K562 (cell line): Measurements from ENCODE around the gene SAT2. TPM values are rescaled to one million over a fixed set of nuclear protein-coding genes. Genes with fewer than 3 reads are reported as not detected.
A peak's percentile ranks its signal among the peaks of the same experiment; 100 is the strongest.

ENCODE experiments used
- ATAC-seq: fragments of 200-7000 bp; cut with Tn5 transposase; 3 replicates; pipeline ENCODE4 v1.9.1; 2020; ENCODE audit warnings: moderate library complexity
- BruUV-seq: library from RNA; stranded (reverse); fragments of 400-500 nt; replicated peaks from 2 replicates; lab custom pipeline; 2021; lab: Mats Ljungman, UMichigan
- CTCF ChIA-PET: fragments of 300-600 bp; formaldehyde crosslinking; extraction: SDS; loops from one replicate; lab custom pipeline; 2021; ENCODE audit warnings: low intra/inter-chr PET ratio; lab: Yijun Ruan, JAX
- POLR2A ChIA-PET: fragments of 300-600, 350-650 bp; sonication (Branson Sonifier 250); formaldehyde crosslinking; extraction: SDS; loops from one replicate; lab custom pipeline; 2021; ENCODE audit warnings: antibody characterized with exemption, inconsistent platforms; lab: Yijun Ruan, JAX
- DNase-seq, 4 experiments: peaks; one replicate each; pipeline versions ENCODE4 v3.0.0 to v3.0.0-alpha.2; 2011 to 2018; ENCODE audit warnings: low spot score in 3 of 4, mixed read lengths in 3 of 4; ENCODE audit errors: extremely low read depth in 1 of 4
- FAIRE-seq: peaks from 2 replicates; lab custom pipeline; 2011; peaks lifted over from hg19 to GRCh38; lab: Jason Lieb, UNC
- H2AFZ ChIP-seq: 2 replicates; pipeline ENCODE4 v1.6.0; 2011; ENCODE audit warnings: low read depth, low read length, control low read depth, inconsistent platforms
- H3K27ac ChIP-seq: fragments of 200-600 bp; 3 replicates; pipeline ENCODE4 v1.8.0; 2011; ENCODE audit warnings: low read depth, mild to moderate bottlenecking, control low read depth, inconsistent platforms, low read length, moderate library complexity, mixed read lengths; ENCODE audit errors: extremely low read depth
- H3K27me3 ChIP-seq, 2 experiments: fragments of 300-600 bp in 1 of 2; 2 replicates in 1 of 2; 3 replicates in 1 of 2; pipeline versions ENCODE4 v1.6.0 to v1.8.0; 2011; ENCODE audit warnings: inconsistent platforms in 2 of 2, low read length in 2 of 2, mild to moderate bottlenecking in 1 of 2, mixed read lengths in 1 of 2, moderate library complexity in 1 of 2; ENCODE audit not compliant: control insufficient read depth in 2 of 2, insufficient read depth in 2 of 2
- H3K36me3 ChIP-seq: fragments of 300-600 bp; 3 replicates; pipeline ENCODE4 v1.8.0; 2011; ENCODE audit warnings: mild to moderate bottlenecking, low read length, inconsistent platforms; ENCODE audit not compliant: control insufficient read depth, insufficient read depth
- H3K4me1 ChIP-seq, 2 experiments: fragments of 200-600 bp in 1 of 2; replicated peaks in 1 of 2; 2 replicates in 1 of 2; 3 replicates in 1 of 2; pipeline versions ENCODE4 v1.5.1 to v1.8.0; 2011; ENCODE audit warnings: inconsistent platforms in 2 of 2, low read length in 2 of 2, mild to moderate bottlenecking in 1 of 2, mixed read lengths in 1 of 2, moderate library complexity in 1 of 2; ENCODE audit not compliant: control insufficient read depth in 2 of 2, insufficient read depth in 2 of 2
- H3K4me2 ChIP-seq: 2 replicates; pipeline ENCODE4 v1.6.1; 2011; ENCODE audit warnings: low read length, control low read depth, inconsistent platforms, mixed read lengths; ENCODE audit not compliant: insufficient read depth
- H3K4me3 ChIP-seq: fragments of 200-600 bp; sonication (generic), shearing (Covaris generic); 2 replicates; pipeline ENCODE4 v1.5.1; 2016; ENCODE audit warnings: control low read depth, inconsistent platforms
- H3K79me2 ChIP-seq: fragments of 200-600 bp; 3 replicates; pipeline ENCODE4 v1.8.0; 2011; ENCODE audit warnings: low read length, inconsistent platforms; ENCODE audit not compliant: control insufficient read depth, insufficient read depth
- H3K9ac ChIP-seq, 2 experiments: 2 replicates each; pipeline versions ENCODE4 v1.6.0 to v1.6.1; 2011; ENCODE audit warnings: low read depth in 2 of 2, low read length in 2 of 2, control low read depth in 1 of 2, inconsistent platforms in 1 of 2, mild to moderate bottlenecking in 1 of 2, mixed read lengths in 1 of 2; ENCODE audit not compliant: insufficient read depth in 1 of 2
- H3K9me1 ChIP-seq: one replicate; pipeline ENCODE4 v1.6.0; 2011; ENCODE audit warnings: inconsistent platforms, mild to moderate bottlenecking, low read length, moderate library complexity; ENCODE audit not compliant: control insufficient read depth, insufficient read depth
- H3K9me3 ChIP-seq: replicated peaks from 2 replicates; pipeline ENCODE4 v1.5.1; 2011; ENCODE audit warnings: low read depth, low read length, inconsistent platforms; ENCODE audit not compliant: control insufficient read depth, insufficient read depth
- H4K20me1 ChIP-seq: replicated peaks from 2 replicates; pipeline ENCODE4 v1.6.1; 2011; ENCODE audit warnings: low read length, inconsistent platforms, mixed read lengths; ENCODE audit not compliant: control insufficient read depth, insufficient read depth
- AFF4 ChIP-seq: sonication (generic); formaldehyde crosslinking; IDR thresholded peaks from 2 replicates; pipeline ENCODE4 v1.8.0; 2023; ENCODE audit warnings: mild to moderate bottlenecking, missing genetic modification reagents
- ARID3A ChIP-seq: IDR thresholded peaks from 2 replicates; pipeline ENCODE4 v1.6.1; 2012; ENCODE audit warnings: low read depth, low read length, improper control_type of control experiment, borderline replicate concordance
- C11orf30 ChIP-seq: fragments of 450-650 bp; IDR thresholded peaks from 2 replicates; pipeline ENCODE4 v1.6.1; 2016; ENCODE audit warnings: low read depth, mild to moderate bottlenecking
- CREB1 ChIP-seq, 2 experiments: sonication (generic) in 1 of 2; formaldehyde crosslinking in 1 of 2; IDR thresholded peaks; 2 replicates each; pipeline versions ENCODE4 v1.6.1 to v1.8.0; 2012 to 2022; ENCODE audit warnings: inconsistent platforms in 1 of 2, mild to moderate bottlenecking in 1 of 2, missing genetic modification reagents in 1 of 2, moderate library complexity in 1 of 2
- EZH2 ChIP-seq: IDR thresholded peaks from 2 replicates; pipeline ENCODE4 v1.6.1; 2012; ENCODE audit warnings: low read depth, mild to moderate bottlenecking, inconsistent platforms, low read length, borderline replicate concordance
- FOXK2 ChIP-seq, 2 experiments: fragments of 450-650 bp; IDR thresholded peaks in 1 of 2; conservative IDR thresholded peaks in 1 of 2; 2 replicates each; pipeline ENCODE4 v1.6.1; 2016; ENCODE audit warnings: low read depth in 2 of 2, mild to moderate bottlenecking in 1 of 2
- NELFE ChIP-seq: IDR thresholded peaks from 2 replicates; pipeline ENCODE4 v1.6.1; 2011; ENCODE audit warnings: mild to moderate bottlenecking; ENCODE audit not compliant: insufficient read depth, insufficient read length
- ZNF140 ChIP-seq: fragments of 250-450 bp; sonication (Bioruptor Pico); IDR thresholded peaks from 2 replicates; pipeline ENCODE4 v1.8.0; 2021; ENCODE audit warnings: moderate library complexity, mild to moderate bottlenecking, inconsistent platforms
- ZNF175 ChIP-seq: fragments of 200-800 bp; sonication (Bioruptor generic); IDR thresholded peaks from 2 replicates; pipeline ENCODE4 v1.6.1; 2016; ENCODE audit warnings: low read depth, mild to moderate bottlenecking, missing genetic modification characterization, missing compliant biosample characterization
- ZNF232 ChIP-seq: sonication (generic); formaldehyde crosslinking; IDR thresholded peaks from 2 replicates; pipeline ENCODE4 v1.8.0; 2022; ENCODE audit warnings: mild to moderate bottlenecking, missing genetic modification reagents
- ZNF695 ChIP-seq: fragments of 450-650 bp; formaldehyde crosslinking; IDR thresholded peaks from 2 replicates; pipeline ENCODE4 v1.4.0; 2020; ENCODE audit warnings: mild to moderate bottlenecking, moderate library complexity
- ZNF740 ChIP-seq, 3 experiments: fragments of 200-800 bp in 1 of 3; sonication (Bioruptor generic) in 1 of 3; sonication (generic) in 1 of 3; formaldehyde crosslinking in 1 of 3; IDR thresholded peaks; 2 replicates each; pipeline versions ENCODE4 v1.6.1 to v1.8.0; 2016 to 2022; ENCODE audit warnings: mild to moderate bottlenecking in 2 of 3, missing compliant biosample characterization in 2 of 3, missing genetic modification characterization in 2 of 3, missing genetic modification reagents in 1 of 3
- WGBS: fragments of 100-300 bp; shearing (Covaris generic); methylation state at CpG from one replicate; pipeline ENCODE4 v1.1.6; 2016; ENCODE audit warnings: low coverage, mixed read lengths; ENCODE audit not compliant: insufficient coverage; ENCODE audit errors: missing lambda C conversion rate; 5-methylcytosine and 5-hydroxymethylcytosine counted together
- in situ Hi-C: fragments of 300-500 bp; cut with MboI; formaldehyde crosslinking; loops from 4 replicates; pipeline ENCODE4 v1.15.0; 2018; ENCODE audit warnings: inconsistent platforms, mixed read lengths
- intact Hi-C: fragments of 100-400 bp; cut with micrococcal nuclease; formaldehyde crosslinking; loops from 2 replicates; pipeline ENCODE4 v1.14.2; 2022
- polyA plus RNA-seq, 8 experiments: library from polyadenylated mRNA; depleted of rRNA in 4 of 8; stranded (reverse) in 5 of 8; unstranded in 3 of 8; fragments of >200 nt; fragmentation: Nextera tagmentation in 2 of 8; fragmentation: Illumina TruSeq in 1 of 8; extraction: Ambion mirVana in 2 of 8; extraction: Trizol in 1 of 8; gene quantifications; 2 replicates each; pipeline versions ENCODE4 v1.2.1 to v1.2.3, GENCODE V29; 2011 to 2014; ENCODE audit warnings: inconsistent platforms in 1 of 8, missing spikeins in 1 of 8
- total RNA-seq, 7 experiments: library from RNA; depleted of rRNA in 6 of 7; stranded (reverse); fragments of >200 nt in 6 of 7; fragmentation: Illumina TruSeq in 2 of 7; extraction: Trizol in 2 of 7; gene quantifications; 2 replicates each; pipeline versions ENCODE4 v1.2.1 to v1.2.3, GENCODE V29; 2011 to 2021; ENCODE audit warnings: low replicate concordance in 1 of 7

Gene SAT2
- total and polyA plus RNA-seq, 9 of the 15 experiments (the other 6 are each of a cell fraction or from before 2014, with no cell fraction given) = 2.0 to 8.0 (median 5.3) TPM

GRCh38 chr17:7583253-7584109, 44.1 kb downstream of the SAT2 start, which contains the start of gene MPDU1:
TSS of gene MPDU1 (plus strand) at chr17:7583852. CDS start at chr17:7583863, 11 bp downstream.
- intact Hi-C loops (loop anchor here (5.0 kb wide), 1 partner anchor 34 kb away; no protein-coding TSS in a partner anchor), in situ Hi-C loops (no loop called here)
- peak within 1 kb of the TSS; percentile 99 for H3K27ac ChIP-seq
- DNase-seq (peak; percentile 70 to 96 (median 78)), ATAC-seq (peak; percentile 55), FAIRE-seq (peak; percentile 93)
- no peaks in the 10 kb centered on the region for H3K27me3 ChIP-seq
- H3K4me1 ChIP-seq = peaks cover 65 to 80% of the 10 kb centered on the region in 2 experiments
- H4K20me1 ChIP-seq = 0 out of 2 replicates have a peak, but pooled peaks cover 3% of the 10 kb centered on the region
- CTCF ChIA-PET = no interaction called here
- no peaks in the 10 kb centered on the region for H3K9me1 ChIP-seq
- peak within 1 kb of the TSS; percentile 96 to 98 for H3K9ac ChIP-seq
- H2AFZ ChIP-seq = peak within 1 kb of the TSS; percentile 98
- H3K4me2 ChIP-seq = peak within 1 kb of the TSS; percentile 94
- peaks cover 29% of the 10 kb centered on the region for H3K36me3 ChIP-seq
- H3K9me3 ChIP-seq = no peaks in the 10 kb centered on the region
- peak within 1 kb of the TSS; percentile 47 for H3K4me3 ChIP-seq
- H3K79me2 ChIP-seq = peaks cover 78% of the 10 kb centered on the region
- TSS peak; percentile 75 for BruUV-seq
- POLR2A ChIA-PET = interaction anchor here (0.6 to 3.4 kb wide), 16 partner anchors 10 to 590 kb away, joined by 3 to 46 read pairs (median 4); partner anchors contain the start of genes ATP1B2, TP53 and WRAP53
- 5% methylated on average over 39 of the region's 69 CpGs for WGBS
- no peak for TF ChIP-seq ARID3A
- TF ChIP-seq CREB1 (IDR thresholded peaks at IDR 0.05) = no peak
- peak; percentile 47 for TF ChIP-seq CREB1 (CRISPR knock-in tag; IDR thresholded peaks at IDR 0.05)
- peak; percentile 93 for TF ChIP-seq C11orf30
- peak; percentile 72 to 73 for TF ChIP-seq FOXK2 (conservative IDR thresholded peaks at IDR 0.05 in 1 of 2, IDR thresholded peaks at IDR 0.05 in 1 of 2; ENCODE audit: low read depth in 2 of 2)
- TF ChIP-seq ZNF695 = no peak
- TF ChIP-seq NELFE = no peak
- peak; percentile 49 for TF ChIP-seq ZNF175 (CRISPR knock-in tag)
- no peak for TF ChIP-seq ZNF232 (CRISPR knock-in tag)
- peak; percentile 59; the same call in 1 of the 2 replicates for TF ChIP-seq AFF4 (CRISPR knock-in tag)
- 0 out of 2 replicates have a peak, but pooled peaks have one; percentile 5 for TF ChIP-seq ZNF740 (CRISPR knock-in tag; IDR thresholded peaks at IDR 0.05)
- no peak for TF ChIP-seq ZNF740 (tag; IDR thresholded peaks at IDR 0.05)
- no peak for TF ChIP-seq ZNF140 (CRISPR knock-in tag)
- no peak for TF ChIP-seq EZH2
